ENCODE data around the gene NOL3. TPM values are rescaled to one million over a fixed set of nuclear protein-coding genes. Genes with fewer than 3 reads are reported as not detected.
A peak's percentile ranks its signal among the peaks of the same experiment; 100 is the strongest.

Gene NOL3
- total RNA-seq, 1 donor from 2014 or later: 110 TPM

DNA sequence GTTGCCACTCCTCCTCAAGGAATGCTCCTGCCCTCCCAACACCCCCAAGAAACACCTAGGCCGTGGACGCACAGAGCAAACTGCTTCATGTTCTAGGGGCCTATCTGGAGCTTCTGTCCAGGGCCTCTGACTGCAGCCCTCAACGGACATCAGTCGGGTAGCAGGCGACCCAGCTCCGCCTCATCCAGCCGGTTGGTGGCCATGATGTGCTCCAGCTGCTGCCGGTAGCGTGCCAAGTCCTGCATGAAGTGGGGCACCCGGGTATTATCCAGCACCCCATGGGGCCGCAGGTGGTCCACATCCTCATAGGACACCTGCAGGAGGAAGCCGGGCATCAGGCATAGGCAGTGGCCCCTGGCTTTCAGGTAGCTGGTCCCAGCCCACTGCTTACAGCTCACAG lies 6.3 kb downstream of the NOL3 start:
- H3K36me3 ChIP-seq: peaks cover 16% of the 10 kb centered on the region
- H3K27ac ChIP-seq (replicated peaks): no peak overlapping the region
- no peaks in the 10 kb centered on the region for H3K27me3 ChIP-seq (ENCODE audit: low read depth)
- intact Hi-C loops (cut with micrococcal nuclease): no loop called here
- H3K9me3 ChIP-seq (replicated peaks): no peaks in the 10 kb centered on the region
- H3K4me3 ChIP-seq: no peak overlapping the region
- DNase-seq: no peak
- TF ChIP-seq, protein P1, sequence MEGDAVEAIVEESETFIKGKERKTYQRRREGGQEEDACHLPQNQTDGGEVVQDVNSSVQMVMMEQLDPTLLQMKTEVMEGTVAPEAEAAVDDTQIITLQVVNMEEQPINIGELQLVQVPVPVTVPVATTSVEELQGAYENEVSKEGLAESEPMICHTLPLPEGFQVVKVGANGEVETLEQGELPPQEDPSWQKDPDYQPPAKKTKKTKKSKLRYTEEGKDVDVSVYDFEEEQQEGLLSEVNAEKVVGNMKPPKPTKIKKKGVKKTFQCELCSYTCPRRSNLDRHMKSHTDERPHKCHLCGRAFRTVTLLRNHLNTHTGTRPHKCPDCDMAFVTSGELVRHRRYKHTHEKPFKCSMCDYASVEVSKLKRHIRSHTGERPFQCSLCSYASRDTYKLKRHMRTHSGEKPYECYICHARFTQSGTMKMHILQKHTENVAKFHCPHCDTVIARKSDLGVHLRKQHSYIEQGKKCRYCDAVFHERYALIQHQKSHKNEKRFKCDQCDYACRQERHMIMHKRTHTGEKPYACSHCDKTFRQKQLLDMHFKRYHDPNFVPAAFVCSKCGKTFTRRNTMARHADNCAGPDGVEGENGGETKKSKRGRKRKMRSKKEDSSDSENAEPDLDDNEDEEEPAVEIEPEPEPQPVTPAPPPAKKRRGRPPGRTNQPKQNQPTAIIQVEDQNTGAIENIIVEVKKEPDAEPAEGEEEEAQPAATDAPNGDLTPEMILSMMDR (IDR thresholded peaks at IDR 0.05; ENCODE audit: borderline replicate concordance): no peak
- H3K4me1 ChIP-seq: peaks cover 50% of the 10 kb centered on the region

DNA sequence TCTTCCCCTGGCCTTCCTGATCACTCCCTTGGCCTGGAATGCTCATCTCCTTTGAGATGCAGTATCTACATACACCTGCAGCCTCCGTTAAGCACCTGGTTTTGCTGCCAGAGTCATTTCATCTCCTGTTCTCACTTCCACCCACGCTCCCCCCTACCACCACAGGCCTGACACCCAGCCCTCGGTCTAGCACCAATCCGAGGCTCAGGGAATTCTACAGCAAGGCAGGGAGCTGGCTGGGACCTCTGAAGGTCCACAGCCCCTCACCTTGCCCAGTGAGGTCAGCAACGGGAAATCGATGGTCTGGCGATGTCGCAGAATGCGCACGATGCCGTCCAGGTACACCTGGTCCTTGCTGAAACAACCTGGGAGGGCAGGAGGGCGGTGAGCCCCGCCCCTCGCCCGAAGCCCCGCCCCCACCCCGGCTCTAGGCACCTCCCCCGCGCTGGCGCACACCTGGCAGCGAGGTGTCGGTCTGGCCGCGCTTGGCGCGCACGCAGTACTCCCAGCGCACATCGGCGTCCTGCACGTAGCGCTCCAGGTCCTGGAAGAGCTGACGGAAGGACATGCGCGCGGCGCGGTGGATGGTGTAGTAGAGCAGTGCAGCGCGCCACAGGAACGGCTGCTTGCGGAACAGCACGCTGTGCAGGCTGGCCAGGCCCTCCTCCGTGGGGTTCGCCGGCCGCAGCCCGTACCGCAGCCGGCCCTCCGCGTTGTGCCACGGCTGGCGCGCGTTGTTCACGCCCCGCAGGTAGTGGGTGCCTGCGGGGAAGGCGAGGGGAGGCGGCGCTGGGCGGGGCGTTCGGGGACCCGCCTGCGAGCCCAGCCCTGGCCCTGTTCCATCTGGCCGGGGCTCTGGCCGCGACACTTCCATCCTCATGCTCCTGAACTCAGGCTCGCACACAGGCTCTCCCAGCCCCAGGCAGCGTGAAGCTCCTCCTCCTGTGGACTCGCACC lies 7.7 kb downstream of the NOL3 start:
- Histone ChIP-seq H3K36me3 (peaks cover 16% of the 10 kb centered on the region), H3K4me3 (peak overlapping the region; percentile 68), H3K9me3 (replicated peaks) (no peaks in the 10 kb centered on the region), H3K27me3 (ENCODE audit: low read depth) (no peaks in the 10 kb centered on the region), H3K4me1 (peaks cover 52% of the 10 kb centered on the region), H3K27ac (replicated peaks) (peak overlapping the region; percentile 76)
- intact Hi-C loops (cut with micrococcal nuclease): no loop called here
- peak; percentile 60 for DNase-seq
- TF ChIP-seq, protein P1 (IDR thresholded peaks at IDR 0.05; ENCODE audit: borderline replicate concordance): peak; percentile 35

DNA sequence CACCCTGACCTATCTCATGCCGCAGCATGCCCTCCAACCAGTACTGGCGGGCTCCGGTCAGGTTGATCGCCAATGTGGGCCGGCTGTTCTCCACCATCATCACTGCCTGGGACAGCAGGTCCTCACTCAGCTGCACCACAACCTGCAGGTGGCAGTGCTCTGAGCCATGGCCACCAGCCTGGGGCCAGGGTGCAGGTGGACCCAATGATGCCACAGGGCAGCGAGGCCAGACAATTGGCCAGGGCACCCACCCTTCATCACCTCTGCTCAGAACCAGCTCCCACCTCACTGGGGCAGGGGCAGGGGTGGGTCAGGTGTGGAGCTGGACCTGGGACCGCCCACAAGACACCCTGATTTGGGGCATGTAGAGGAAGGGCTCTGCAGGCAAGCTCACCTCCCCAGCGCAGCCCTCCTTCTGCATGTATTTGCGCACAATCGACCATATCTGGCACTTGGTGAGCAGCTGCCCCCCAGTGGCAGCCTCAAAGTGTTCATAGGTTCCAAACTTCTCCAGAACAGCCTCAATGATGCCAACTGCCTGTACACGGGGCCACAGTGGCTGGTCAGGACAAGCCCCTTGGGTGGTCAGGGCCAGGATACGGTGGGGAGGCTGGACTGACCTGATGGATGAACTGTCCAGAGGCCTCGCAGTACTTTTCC lies 9.2 kb downstream of the NOL3 start:
- peaks cover 46% of the 10 kb centered on the region for H3K4me1 ChIP-seq
- peaks cover 16% of the 10 kb centered on the region for H3K36me3 ChIP-seq
- no peak overlapping the region for H3K4me3 ChIP-seq
- TF ChIP-seq, protein P1 (IDR thresholded peaks at IDR 0.05; ENCODE audit: borderline replicate concordance): no peak
- H3K27me3 ChIP-seq (ENCODE audit: low read depth): no peaks in the 10 kb centered on the region
- intact Hi-C loops (cut with micrococcal nuclease): no loop called here
- H3K9me3 ChIP-seq (replicated peaks): no peaks in the 10 kb centered on the region
- H3K27ac ChIP-seq (replicated peaks): no peak overlapping the region
- no peak for DNase-seq

DNA sequence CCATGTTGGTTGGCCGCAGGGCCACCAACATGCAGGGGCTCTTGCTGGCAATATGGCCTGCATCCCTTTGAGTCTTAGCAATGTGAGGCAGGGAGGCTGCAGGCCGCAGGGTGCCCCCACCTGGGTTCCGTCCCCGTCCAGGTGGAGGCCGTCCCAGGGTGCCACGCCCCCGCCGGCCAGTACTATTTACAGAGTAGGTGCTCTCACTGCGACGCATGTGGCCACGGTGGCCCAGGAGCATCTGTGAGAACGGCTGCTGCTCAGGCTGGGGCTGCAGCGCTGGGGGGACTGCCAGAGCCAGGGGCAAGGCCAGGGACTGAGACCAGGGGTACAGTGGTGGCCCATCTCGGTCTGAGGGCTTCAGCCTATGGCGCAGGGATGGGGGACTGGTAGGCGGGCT lies 9.8 kb downstream of the NOL3 start:
- Histone ChIP-seq H3K36me3 (peaks cover 12% of the 10 kb centered on the region), H3K27ac (replicated peaks) (no peak overlapping the region), H3K4me3 (no peak overlapping the region), H3K9me3 (replicated peaks) (no peaks in the 10 kb centered on the region), H3K27me3 (ENCODE audit: low read depth) (no peaks in the 10 kb centered on the region), H3K4me1 (peaks cover 46% of the 10 kb centered on the region)
- intact Hi-C loops (cut with micrococcal nuclease): no loop called here
- TF ChIP-seq, protein P1 (IDR thresholded peaks at IDR 0.05; ENCODE audit: borderline replicate concordance): no peak
- DNase-seq: no peak

DNA sequence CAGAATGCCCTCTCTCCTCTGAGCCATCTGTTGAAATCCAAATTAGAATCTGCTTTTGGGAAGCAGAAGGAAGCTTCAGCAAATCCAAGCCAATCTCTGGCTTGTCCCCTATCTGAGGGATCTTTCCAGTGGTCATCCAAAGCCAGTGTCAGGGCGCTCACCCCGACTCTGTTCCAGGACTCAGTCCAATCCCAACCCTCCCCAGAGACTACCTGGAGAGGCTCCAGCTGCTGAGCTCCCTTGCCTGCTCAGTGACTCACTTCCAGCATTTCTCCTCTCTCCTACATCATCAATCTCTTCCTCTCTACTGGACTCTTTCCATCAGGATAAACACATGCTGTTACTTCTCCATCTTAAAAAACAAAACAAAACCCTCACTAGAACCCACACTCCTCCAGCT lies 11.0 kb downstream of the NOL3 start:
- peaks cover 51% of the 10 kb centered on the region for H3K4me1 ChIP-seq
- H3K4me3 ChIP-seq: no peak overlapping the region
- H3K9me3 ChIP-seq (replicated peaks): no peaks in the 10 kb centered on the region
- intact Hi-C loops (cut with micrococcal nuclease): no loop called here
- no peaks in the 10 kb centered on the region for H3K27me3 ChIP-seq (ENCODE audit: low read depth)
- peak overlapping the region; percentile 8 for H3K27ac ChIP-seq (replicated peaks)
- TF ChIP-seq, protein P1 (IDR thresholded peaks at IDR 0.05; ENCODE audit: borderline replicate concordance): no peak
- peaks cover 3% of the 10 kb centered on the region for H3K36me3 ChIP-seq
- no peak for DNase-seq

All from left ventricle myocardium inferior (tissue), 1 donor.